MM.1S (cell line): Measurements from ENCODE around the gene HIVEP2.

ENCODE experiments used
- CTCF ChIP-seq: fragments of 300-600 bp; sonication (generic); IDR thresholded peaks from 2 replicates; pipeline ENCODE4 v1.5.1; 2016; ENCODE audit warnings: antibody characterized with exemption, low read length, mixed read lengths
- EZH2 ChIP-seq: fragments of 300-600 bp; sonication (generic); optimal IDR thresholded peaks from 2 replicates; pipeline ENCODE3; 2017; ENCODE audit warnings: low read depth, mild to moderate bottlenecking, antibody characterized with exemption, low read length, mixed read lengths

DNA sequence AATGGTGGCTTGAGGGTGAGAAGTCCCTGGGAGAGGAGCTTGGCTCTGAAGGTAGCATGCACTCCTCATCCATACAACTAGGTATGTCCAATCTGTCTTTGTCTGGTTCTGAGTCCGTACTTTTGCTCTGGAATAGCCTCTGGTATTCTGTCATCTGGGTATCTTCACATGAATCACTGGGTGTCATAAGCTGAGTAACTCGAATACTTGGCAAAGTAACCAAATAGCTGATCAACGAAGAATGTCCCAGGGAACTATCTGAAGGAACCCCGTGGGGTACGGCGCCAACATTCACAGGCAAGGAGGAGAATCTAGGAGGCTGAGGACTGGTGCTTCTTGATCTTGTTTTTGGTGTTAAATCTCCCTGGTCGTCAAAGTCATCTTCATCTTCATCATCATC, 184.8 kb downstream of the HIVEP2 start:
- TF ChIP-seq CTCF (no peak), EZH2 (no peak)
